ENCODE measurements around the gene ACSL1.

ACSL1 gene

GRCh38 chr4:184719407-184719806 is 106.4 kb downstream of the ACSL1 start:
- DNase-seq (ENCODE audit: low read depth), result no peak

DNA sequence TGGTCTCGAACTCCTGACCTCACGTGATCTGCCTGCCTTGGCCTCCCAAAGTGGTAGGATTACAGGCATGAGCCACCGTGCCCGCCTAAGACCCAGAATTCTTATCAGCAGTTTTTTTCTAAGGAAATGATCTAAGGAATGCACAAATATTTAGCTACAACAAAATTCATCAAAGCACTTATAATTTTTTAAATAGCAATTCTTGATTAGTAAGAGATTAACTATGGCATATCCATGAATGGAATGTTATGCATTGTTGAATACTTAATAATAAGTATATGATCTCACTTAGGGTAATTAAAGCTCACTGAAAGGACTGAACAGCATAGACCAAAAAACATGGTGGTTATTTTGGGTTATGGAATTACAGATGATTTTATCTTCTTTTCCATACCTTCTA is 110.2 kb downstream of the ACSL1 start:
- no peak for DNase-seq (ENCODE audit: low read depth)

DNA sequence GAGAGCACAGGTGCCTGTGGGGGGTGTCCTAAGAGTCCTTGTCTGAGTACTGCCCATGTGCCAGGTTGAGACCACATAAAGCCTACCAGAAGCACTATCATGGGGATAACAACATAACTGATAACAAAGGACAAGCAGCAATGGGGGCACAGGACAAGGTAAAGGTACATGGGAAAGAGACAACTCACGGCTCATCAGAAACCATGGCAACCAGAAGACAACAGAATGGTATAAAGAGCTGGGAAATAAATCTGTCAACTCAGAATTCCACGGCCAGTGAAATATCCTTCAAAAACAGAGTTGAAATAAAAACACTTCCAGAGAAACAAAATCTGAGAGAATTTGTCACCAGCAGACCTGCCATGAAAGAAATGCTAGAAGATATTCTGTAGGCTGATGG is 111.9 kb downstream of the ACSL1 start:
- no peak for DNase-seq (ENCODE audit: low read depth)

GRCh38 chr4:184712322-184712721 is 113.4 kb downstream of the ACSL1 start:
- no peak for DNase-seq (ENCODE audit: low read depth)

DNA sequence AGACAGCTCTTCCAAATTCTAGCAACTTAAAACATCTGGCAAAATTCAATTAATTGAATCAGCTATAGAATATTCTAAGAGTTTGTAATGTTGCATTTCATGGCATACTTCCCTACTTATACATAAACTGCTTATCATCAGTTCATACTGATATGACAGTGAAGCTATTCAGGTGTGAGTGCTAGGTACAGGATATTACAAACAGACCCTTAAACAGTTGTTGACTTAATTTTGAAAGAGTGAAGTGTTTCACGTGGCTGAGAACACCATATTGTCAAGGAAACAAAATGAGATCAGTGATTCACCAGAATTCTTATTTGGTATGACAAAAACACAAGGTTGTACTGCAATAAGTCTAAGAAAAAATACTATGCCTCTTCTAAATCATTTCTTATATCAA is 119.3 kb downstream of the ACSL1 start:
- no peak for DNase-seq (ENCODE audit: low read depth)

GRCh38 chr4:184705692-184706091 is 120.1 kb downstream of the ACSL1 start:
- no peak for DNase-seq (ENCODE audit: low read depth)

All from activated T-cell treated with anti-CD3 and anti-CD28 coated beads for 48 hours (primary cell).